B cell (primary cell): ENCODE results near the gene PARD3. TPM values are rescaled to one million over a fixed set of nuclear protein-coding genes. Genes with fewer than 3 reads are reported as not detected.

Experiments used
- ATAC-seq: fragments of 200-7000 bp; cut with Tn5 transposase; one replicate; pipeline ENCODE4 v1.10.0; 2021; ENCODE audit warnings: low read depth, mild to moderate bottlenecking, moderate number of reproducible peaks, moderate library complexity
- CTCF ChIA-PET: fragments of 350-600 bp; sonication (Branson Sonifier 250); formaldehyde crosslinking; loops from one replicate; lab custom pipeline; 2021; ENCODE audit warnings: antibody characterized with exemption, inconsistent platforms; lab: Charles Lee
- POLR2A ChIA-PET: fragments of 350-600 bp; sonication (Branson Sonifier 250); formaldehyde crosslinking; loops from one replicate; lab custom pipeline; 2021; ENCODE audit warnings: antibody characterized with exemption; lab: Charles Lee
- DNase-seq: peaks from one replicate; pipeline ENCODE4 v3.0.0; 2013
- H2AFZ ChIP-seq: 2 replicates; pipeline ENCODE4 v1.6.1; 2012; ENCODE audit warnings: mild to moderate bottlenecking, low read depth, low read length; ENCODE audit not compliant: insufficient read depth, poor library complexity, severe bottlenecking
- H3K27ac ChIP-seq, 2 donors: 1 replicate in 1 of 2; 2 replicates in 1 of 2; pipeline ENCODE4 v1.5.1; 2012 to 2013; ENCODE audit warnings: low read length in 2 of 2, mild to moderate bottlenecking in 2 of 2, moderate library complexity in 1 of 2
- H3K27me3 ChIP-seq, 4 experiments: fragments of 200-600 bp in 1 of 4; sonication (generic) in 1 of 4; replicated peaks in 1 of 4; 1 replicate in 2 of 4; 2 replicates in 2 of 4; pipeline versions ENCODE4 v1.6.1 to v1.7.0; 2013 to 2016; ENCODE audit warnings: low read length in 3 of 4, mild to moderate bottlenecking in 2 of 4, mixed read lengths in 1 of 4, moderate library complexity in 1 of 4; ENCODE audit not compliant: insufficient read depth in 4 of 4, control insufficient read depth in 3 of 4; ENCODE audit errors: control extremely low read depth in 1 of 4
- H3K36me3 ChIP-seq, 2 experiments: replicated peaks in 1 of 2; 1 replicate in 1 of 2; 2 replicates in 1 of 2; pipeline versions ENCODE4 v1.6.1 to v1.7.1; 2013; ENCODE audit warnings: low read length in 1 of 2; ENCODE audit not compliant: insufficient read depth in 2 of 2, control insufficient read depth in 1 of 2; ENCODE audit errors: control extremely low read depth in 1 of 2, extremely low read depth in 1 of 2
- H3K4me1 ChIP-seq, 2 donors: fragments of 200-600 bp in 1 of 2; sonication (generic) in 1 of 2; 1 replicate in 1 of 2; 2 replicates in 1 of 2; pipeline versions ENCODE4 v1.5.1 to v1.6.1; 2013 to 2017; ENCODE audit warnings: low read length in 2 of 2; ENCODE audit not compliant: control insufficient read depth in 2 of 2, insufficient read depth in 2 of 2
- H3K4me2 ChIP-seq: replicated peaks from 2 replicates; pipeline ENCODE3; 2012; ENCODE audit warnings: mild to moderate bottlenecking, low read depth, low read length; ENCODE audit not compliant: poor library complexity, severe bottlenecking
- H3K4me3 ChIP-seq, 5 experiments: fragments of 200-600 bp in 1 of 5; sonication (generic) in 1 of 5; 1 replicate in 3 of 5; 2 replicates in 2 of 5; pipeline versions ENCODE4 v1.5.1 to v1.7.0; 2011 to 2016; ENCODE audit warnings: low read length in 4 of 5, mild to moderate bottlenecking in 4 of 5, low read depth in 2 of 5, control low read depth in 1 of 5, moderate library complexity in 1 of 5; ENCODE audit not compliant: insufficient read depth in 1 of 5; ENCODE audit errors: control extremely low read depth in 1 of 5, extremely low read depth in 1 of 5
- H3K79me2 ChIP-seq: fragments of 200-600 bp; sonication (generic); one replicate; pipeline ENCODE4 v1.6.0; 2016; ENCODE audit warnings: low read length; ENCODE audit not compliant: control insufficient read depth, insufficient read depth
- H3K9ac ChIP-seq: fragments of 200-600 bp; sonication (generic); 2 replicates; pipeline ENCODE4 v1.6.1; 2017; ENCODE audit warnings: mild to moderate bottlenecking, low read length, moderate library complexity
- H3K9me3 ChIP-seq, 3 donors: one replicate each; pipeline versions ENCODE4 v1.6.1 to v1.7.1; 2013; ENCODE audit warnings: low read length in 2 of 3; ENCODE audit not compliant: control insufficient read depth in 2 of 3, insufficient read depth in 1 of 3; ENCODE audit errors: control extremely low read depth in 1 of 3
- H4K20me1 ChIP-seq: 2 replicates; pipeline ENCODE4 v1.6.0; 2012; ENCODE audit warnings: mild to moderate bottlenecking, low read length; ENCODE audit not compliant: insufficient read depth, control insufficient read depth, poor library complexity, severe bottlenecking
- H3K27ac Mint-ChIP-seq: one replicate; pipeline ENCODE4 v1.8.0; 2021; ENCODE audit warnings: mixed read lengths
- H3K27me3 Mint-ChIP-seq: one replicate; pipeline ENCODE4 v1.8.0; 2021; ENCODE audit warnings: mixed read lengths
- H3K4me1 Mint-ChIP-seq: one replicate; pipeline ENCODE4 v1.8.0; 2021; ENCODE audit warnings: mixed read lengths
- H3K4me3 Mint-ChIP-seq: one replicate; pipeline ENCODE4 v1.8.0; 2021; ENCODE audit warnings: mixed read lengths
- H3K9me3 Mint-ChIP-seq: one replicate; pipeline ENCODE4 v1.8.0; 2022; ENCODE audit warnings: mixed read lengths; ENCODE audit not compliant: insufficient read depth
- EZH2 ChIP-seq: IDR thresholded peaks from 2 replicates; pipeline ENCODE4 v1.6.1; 2012; ENCODE audit warnings: borderline replicate concordance, low read depth, mild to moderate bottlenecking, moderate library complexity, low read length; ENCODE audit not compliant: insufficient read depth, poor library complexity, severe bottlenecking
- WGBS: methylation state at CpG from one replicate; pipeline ENCODE4 v1.1.5; 2013; ENCODE audit warnings: missing lambda C conversion rate; ENCODE audit not compliant: insufficient coverage; 5-methylcytosine and 5-hydroxymethylcytosine counted together
- intact Hi-C: fragments of 100-400 bp; cut with micrococcal nuclease; formaldehyde crosslinking; loops from one replicate; pipeline ENCODE4 v1.10.0; 2022
- polyA plus RNA-seq: library from polyadenylated mRNA; depleted of rRNA; stranded (reverse); fragments of >200 nt; gene quantifications from 2 replicates; pipeline ENCODE4 v1.2.3, GENCODE V29; 2012
- total RNA-seq, 2 donors: library from RNA; stranded (reverse); fragments of 120-200 nt in 1 of 2; gene quantifications; 1 replicate in 1 of 2; 2 replicates in 1 of 2; pipeline versions ENCODE4 v1.2.3 to v1.2.4, GENCODE V29; 2013 to 2022
- TF ChIP-seq, protein P1 (sequence below): fragments of 200-600 bp; IDR thresholded peaks from one replicate; pipeline ENCODE4 v1.8.0; 2022; ENCODE audit warnings: antibody characterized with exemption, mild to moderate bottlenecking

PARD3 gene
- total and polyA plus RNA-seq, 2 donors (not counting 1 experiment from before 2014, with no cell fraction given), result not detected

DNA sequence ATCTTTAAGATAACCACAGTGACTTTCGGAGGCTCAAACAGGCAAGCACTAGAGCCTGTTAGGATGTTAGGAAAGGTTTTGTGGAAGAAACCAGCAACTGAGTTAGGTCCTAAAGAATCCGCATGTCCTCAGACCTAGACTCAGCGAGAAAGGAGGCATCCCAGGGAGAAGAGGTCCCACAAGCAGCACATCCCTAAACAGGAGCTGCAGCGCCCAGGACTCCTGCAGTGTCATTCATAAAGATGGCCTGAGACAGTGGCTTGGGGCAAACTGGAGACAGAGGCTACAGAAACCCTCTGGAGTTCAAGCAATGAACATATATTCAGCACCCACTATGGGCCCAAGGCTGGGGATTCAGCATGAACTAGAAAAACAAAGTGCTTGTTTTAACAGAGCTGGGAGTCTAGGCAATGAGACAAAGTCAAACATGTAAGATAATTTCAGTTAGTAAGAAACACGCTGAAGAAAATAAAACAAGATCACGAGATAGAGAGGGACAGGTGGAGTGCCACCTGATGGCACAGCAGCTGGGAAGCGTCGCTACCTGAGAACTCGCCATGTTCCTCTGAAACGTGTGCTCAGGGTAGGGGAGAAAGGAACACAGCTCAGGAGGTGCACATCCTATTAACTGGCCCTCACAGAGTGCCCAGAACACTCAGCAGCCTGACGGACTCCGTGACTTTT lies 48.1 kb downstream of the PARD3 start:
- Histone ChIP-seq H4K20me1 (no peaks in the 10 kb centered on the region), H3K4me3 (no peak overlapping the region), H3K9me3 (no peaks in the 10 kb centered on the region), H3K9ac (no peak overlapping the region), H3K4me1 (no peaks in the 10 kb centered on the region), H3K79me2 (no peaks in the 10 kb centered on the region), H2AFZ (no peak overlapping the region), H3K27me3 (no peaks in the 10 kb centered on the region), H3K27ac (no peak overlapping the region), H3K36me3 (no peaks in the 10 kb centered on the region), H3K4me2 (no peak overlapping the region)
- Mint-ChIP-seq H3K4me3 (no peak overlapping the region), H3K9me3 (no peaks in the 10 kb centered on the region), H3K4me1 (no peaks in the 10 kb centered on the region), H3K27ac (no peak overlapping the region), H3K27me3 (peaks cover 5% of the 10 kb centered on the region)
- no peak for ATAC-seq
- 93% methylated on average over 9 of the region's 12 CpGs for WGBS
- ChIA-PET POLR2A (no interaction called here), CTCF (no interaction called here)
- intact Hi-C loops, result no loop called here
- TF ChIP-seq, protein P1, sequence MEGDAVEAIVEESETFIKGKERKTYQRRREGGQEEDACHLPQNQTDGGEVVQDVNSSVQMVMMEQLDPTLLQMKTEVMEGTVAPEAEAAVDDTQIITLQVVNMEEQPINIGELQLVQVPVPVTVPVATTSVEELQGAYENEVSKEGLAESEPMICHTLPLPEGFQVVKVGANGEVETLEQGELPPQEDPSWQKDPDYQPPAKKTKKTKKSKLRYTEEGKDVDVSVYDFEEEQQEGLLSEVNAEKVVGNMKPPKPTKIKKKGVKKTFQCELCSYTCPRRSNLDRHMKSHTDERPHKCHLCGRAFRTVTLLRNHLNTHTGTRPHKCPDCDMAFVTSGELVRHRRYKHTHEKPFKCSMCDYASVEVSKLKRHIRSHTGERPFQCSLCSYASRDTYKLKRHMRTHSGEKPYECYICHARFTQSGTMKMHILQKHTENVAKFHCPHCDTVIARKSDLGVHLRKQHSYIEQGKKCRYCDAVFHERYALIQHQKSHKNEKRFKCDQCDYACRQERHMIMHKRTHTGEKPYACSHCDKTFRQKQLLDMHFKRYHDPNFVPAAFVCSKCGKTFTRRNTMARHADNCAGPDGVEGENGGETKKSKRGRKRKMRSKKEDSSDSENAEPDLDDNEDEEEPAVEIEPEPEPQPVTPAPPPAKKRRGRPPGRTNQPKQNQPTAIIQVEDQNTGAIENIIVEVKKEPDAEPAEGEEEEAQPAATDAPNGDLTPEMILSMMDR, result no peak
- TF ChIP-seq EZH2, result no peak
- DNase-seq, result no peak

DNA sequence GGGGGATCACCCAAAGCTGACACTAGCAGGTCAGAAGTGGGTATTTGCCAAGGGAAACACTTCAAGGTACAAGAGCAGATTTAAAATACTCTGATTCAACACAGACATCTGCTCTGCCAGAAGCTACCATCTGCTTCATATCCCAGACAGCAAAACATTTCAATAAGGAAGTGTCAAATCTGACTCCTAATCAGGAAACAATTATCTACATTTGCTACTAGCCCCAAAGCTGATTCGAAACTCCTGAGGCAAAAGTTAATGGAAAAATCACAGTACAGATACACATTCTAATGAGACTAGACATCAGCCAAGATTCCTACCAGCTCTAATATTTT lies 48.9 kb downstream of the PARD3 start:
- H3K27me3 Mint-ChIP-seq, result peaks cover 5% of the 10 kb centered on the region
- ChIA-PET CTCF (no interaction called here), POLR2A (no interaction called here)
- Histone ChIP-seq H3K9me3 (no peaks in the 10 kb centered on the region), H3K4me1 (no peaks in the 10 kb centered on the region), H3K27ac (no peak overlapping the region), H2AFZ (no peak overlapping the region), H3K27me3 (no peaks in the 10 kb centered on the region), H4K20me1 (no peaks in the 10 kb centered on the region), H3K4me2 (no peak overlapping the region), H3K9ac (no peak overlapping the region), H3K36me3 (no peaks in the 10 kb centered on the region), H3K79me2 (no peaks in the 10 kb centered on the region), H3K4me3 (no peak overlapping the region)
- H3K4me1 Mint-ChIP-seq, result no peaks in the 10 kb centered on the region
- no peak overlapping the region for H3K4me3 Mint-ChIP-seq
- no peak overlapping the region for H3K27ac Mint-ChIP-seq
- intact Hi-C loops, result no loop called here
- no CpG with 5 or more reads among the region's 1 CpG for WGBS
- ATAC-seq (no peak), DNase-seq (no peak)
- TF ChIP-seq, protein P1, result no peak
- TF ChIP-seq EZH2, result no peak
- H3K9me3 Mint-ChIP-seq, result no peaks in the 10 kb centered on the region
